Stimulated activated naive B cell treated with anti-CD40 and anti-IgM and Interleukin-4, amounts not matched to agents 10 μg/mL and 1 μg/mL and 100 μg/mL, for 72 hours (primary cell): ENCODE results near the gene KAT6B.

Experiments used
- ATAC-seq, 2 donors: fragments of 150-1000 bp; cut with Tn5 transposase; replicated peaks; 2 replicates each; pipeline ENCODE4 v1.10.0; 2021; ENCODE audit warnings: moderate library complexity in 1 of 2
- DNase-seq: peaks from one replicate; pipeline ENCODE4 v3.0.0; 2021
- H3K27ac Mint-ChIP-seq: one replicate; pipeline ENCODE4 v1.8.0; 2022; ENCODE audit warnings: mild to moderate bottlenecking, mixed read lengths
- H3K27me3 Mint-ChIP-seq, 2 donors: one replicate each; pipeline ENCODE4 v1.8.0; 2022; ENCODE audit warnings: mixed read lengths in 2 of 2
- H3K36me3 Mint-ChIP-seq, 2 donors: one replicate each; pipeline ENCODE4 v1.8.0; 2022; ENCODE audit warnings: mixed read lengths in 2 of 2, mild to moderate bottlenecking in 1 of 2
- H3K4me1 Mint-ChIP-seq, 2 donors: one replicate each; pipeline ENCODE4 v1.8.0; 2022; ENCODE audit warnings: mixed read lengths in 2 of 2, mild to moderate bottlenecking in 1 of 2
- H3K4me3 Mint-ChIP-seq, 2 donors: one replicate each; pipeline ENCODE4 v1.8.0; 2022; ENCODE audit warnings: mild to moderate bottlenecking in 2 of 2, mixed read lengths in 2 of 2, moderate library complexity in 1 of 2
- H3K9me3 Mint-ChIP-seq, 2 donors: one replicate each; pipeline ENCODE4 v1.8.0; 2022; ENCODE audit warnings: mixed read lengths in 2 of 2, mild to moderate bottlenecking in 1 of 2

Gene KAT6B

GRCh38 chr10:74896788-74897527 lies 70.6 kb downstream of the KAT6B start:
- Mint-ChIP-seq H3K9me3 (no peaks in the 10 kb centered on the region), H3K27ac (no peak overlapping the region), H3K4me1 (peaks cover 36 to 70% of the 10 kb centered on the region in 2 donors), H3K36me3 (peaks cover 7 to 18% of the 10 kb centered on the region in 2 donors), H3K27me3 (no peaks in the 10 kb centered on the region), H3K4me3 (no peak overlapping the region)
- DNase-seq (no peak), ATAC-seq (no peak)

GRCh38 chr10:74898201-74898976 lies 72.0 kb downstream of the KAT6B start:
- Mint-ChIP-seq H3K9me3 (no peaks in the 10 kb centered on the region), H3K27ac (peak overlapping the region; percentile 47), H3K27me3 (no peaks in the 10 kb centered on the region), H3K36me3 (peaks cover 7 to 22% of the 10 kb centered on the region in 2 donors), H3K4me1 (peaks cover 38 to 62% of the 10 kb centered on the region in 2 donors), H3K4me3 (no peak overlapping the region)
- DNase-seq, result no peak
- peak; percentile 48 to 79 for ATAC-seq

GRCh38 chr10:74900297-74900696 lies 73.9 kb downstream of the KAT6B start:
- ATAC-seq (peak; percentile 40 to 62), DNase-seq (no peak)
- Mint-ChIP-seq H3K27me3 (no peaks in the 10 kb centered on the region), H3K36me3 (peaks cover 7 to 19% of the 10 kb centered on the region in 2 donors), H3K27ac (no peak overlapping the region), H3K9me3 (no peaks in the 10 kb centered on the region), H3K4me3 (peak overlapping the region in 1 of 2 donors; percentile 16), H3K4me1 (peaks cover 40 to 62% of the 10 kb centered on the region in 2 donors)

GRCh38 chr10:74901301-74901700 lies 74.9 kb downstream of the KAT6B start:
- Mint-ChIP-seq H3K36me3 (peaks cover 0 to 13% of the 10 kb centered on the region in 2 donors), H3K4me3 (peak overlapping the region in 1 of 2 donors; percentile 75), H3K4me1 (peaks cover 37 to 64% of the 10 kb centered on the region in 2 donors), H3K27ac (peak overlapping the region; percentile 60), H3K9me3 (no peaks in the 10 kb centered on the region), H3K27me3 (no peaks in the 10 kb centered on the region)
- ATAC-seq (peak; percentile 81 to 86), DNase-seq (no peak)

GRCh38 chr10:74901867-74902450 lies 75.6 kb downstream of the KAT6B start:
- no peaks in the 10 kb centered on the region for H3K9me3 Mint-ChIP-seq
- H3K27ac Mint-ChIP-seq, result peak overlapping the region; percentile 37

GRCh38 chr10:74903491-74903890 lies 77.1 kb downstream of the KAT6B start:
- no peak overlapping the region for H3K4me3 Mint-ChIP-seq
- H3K4me1 Mint-ChIP-seq, result peaks cover 26 to 60% of the 10 kb centered on the region in 2 donors
- no peak for DNase-seq
- ATAC-seq, result no peak
- no peaks in the 10 kb centered on the region for H3K9me3 Mint-ChIP-seq
- peaks cover 0 to 10% of the 10 kb centered on the region in 2 donors for H3K36me3 Mint-ChIP-seq
- no peaks in the 10 kb centered on the region for H3K27me3 Mint-ChIP-seq
- H3K27ac Mint-ChIP-seq, result no peak overlapping the region

More at GRCh38 chr10:74901867-74902450, 75.6 kb downstream of the KAT6B start:
- no peak for ATAC-seq
- no peaks in the 10 kb centered on the region for H3K27me3 Mint-ChIP-seq
- no peak for DNase-seq
- H3K4me3 Mint-ChIP-seq, result peak overlapping the region; percentile 33 to 44
- H3K36me3 Mint-ChIP-seq, result peaks cover 0 to 13% of the 10 kb centered on the region in 2 donors
- H3K4me1 Mint-ChIP-seq, result peaks cover 35 to 69% of the 10 kb centered on the region in 2 donors

- Mint-ChIP-seq H3K4me1 (peaks cover 18 to 53% of the 10 kb centered on the region in 2 donors), H3K27ac (no peak overlapping the region), H3K36me3 (peaks cover 0 to 7% of the 10 kb centered on the region in 2 donors), H3K27me3 (no peaks in the 10 kb centered on the region), H3K9me3 (no peaks in the 10 kb centered on the region), H3K4me3 (no peak overlapping the region)
- DNase-seq (no peak), ATAC-seq (no peak)
These were observed 80.3 kb downstream of the KAT6B start for GRCh38 chr10:74906611-74907198.

- Mint-ChIP-seq H3K9me3 (no peaks in the 10 kb centered on the region), H3K4me3 (no peak overlapping the region), H3K4me1 (peaks cover 18 to 63% of the 10 kb centered on the region in 2 donors), H3K36me3 (no peaks in the 10 kb centered on the region), H3K27me3 (no peaks in the 10 kb centered on the region), H3K27ac (no peak overlapping the region)
- ATAC-seq (no peak), DNase-seq (no peak)
These were observed 83.3 kb downstream of the KAT6B start for GRCh38 chr10:74909670-74910069.

- no peak overlapping the region for H3K4me3 Mint-ChIP-seq
- ATAC-seq, result no peak
These were observed 84.0 kb downstream of the KAT6B start for GRCh38 chr10:74910241-74910975.

GRCh38 chr10:74910976-74911350 lies 84.6 kb downstream of the KAT6B start:
- Mint-ChIP-seq H3K4me3 (no peak overlapping the region), H3K4me1 (peaks cover 19 to 57% of the 10 kb centered on the region in 2 donors), H3K27me3 (no peaks in the 10 kb centered on the region), H3K9me3 (no peaks in the 10 kb centered on the region), H3K36me3 (no peaks in the 10 kb centered on the region), H3K27ac (no peak overlapping the region)
- DNase-seq, result no peak
- no peak for ATAC-seq

More at GRCh38 chr10:74910241-74910975, 84.0 kb downstream of the KAT6B start:
- Mint-ChIP-seq H3K9me3 (no peaks in the 10 kb centered on the region), H3K27ac (no peak overlapping the region), H3K27me3 (no peaks in the 10 kb centered on the region), H3K4me1 (peaks cover 20 to 60% of the 10 kb centered on the region in 2 donors), H3K36me3 (no peaks in the 10 kb centered on the region)
- no peak for DNase-seq

GRCh38 chr10:74912182-74912581 lies 85.8 kb downstream of the KAT6B start:
- no peak overlapping the region for H3K4me3 Mint-ChIP-seq
- H3K27ac Mint-ChIP-seq, result no peak overlapping the region
- no peaks in the 10 kb centered on the region for H3K36me3 Mint-ChIP-seq
- no peak for DNase-seq
- peaks cover 24 to 45% of the 10 kb centered on the region in 2 donors for H3K4me1 Mint-ChIP-seq
- no peaks in the 10 kb centered on the region for H3K27me3 Mint-ChIP-seq
- ATAC-seq, result no peak
- H3K9me3 Mint-ChIP-seq, result peaks cover 0 to 1% of the 10 kb centered on the region in 2 donors

GRCh38 chr10:74912682-74913081 lies 86.3 kb downstream of the KAT6B start:
- Mint-ChIP-seq H3K4me1 (peaks cover 29 to 41% of the 10 kb centered on the region in 2 donors), H3K27me3 (no peaks in the 10 kb centered on the region), H3K27ac (no peak overlapping the region), H3K9me3 (peaks cover 0 to 1% of the 10 kb centered on the region in 2 donors), H3K36me3 (peaks cover 3 to 4% of the 10 kb centered on the region in 2 donors), H3K4me3 (no peak overlapping the region)
- ATAC-seq, result no peak
- DNase-seq, result no peak

GRCh38 chr10:74913377-74913979 lies 87.1 kb downstream of the KAT6B start:
- peak; percentile 61 to 73 for ATAC-seq
- no peak overlapping the region for H3K27ac Mint-ChIP-seq
- peaks cover 29 to 41% of the 10 kb centered on the region in 2 donors for H3K4me1 Mint-ChIP-seq
- no peaks in the 10 kb centered on the region for H3K27me3 Mint-ChIP-seq
- peaks cover 0 to 1% of the 10 kb centered on the region in 2 donors for H3K9me3 Mint-ChIP-seq
- H3K36me3 Mint-ChIP-seq, result peaks cover 4% of the 10 kb centered on the region in 2 donors
- H3K4me3 Mint-ChIP-seq, result peak overlapping the region; percentile 25 to 40
- DNase-seq, result no peak
